G401.6 (cell line): ENCODE results near the gene SQOR.

Source experiments
- FAIRE-seq: peaks from 2 replicates; lab custom pipeline; 2012; peaks lifted over from hg19 to GRCh38; lab: Jason Lieb, UNC

The SQOR gene

GRCh38 chr15:45634432-45635190 is at the start of gene SQOR:
TSS of gene SQOR (plus strand) at chr15:45635029. CDS start at chr15:45658924, 23,895 bp downstream.
- no peak for FAIRE-seq

- FAIRE-seq: no peak
Observed at GRCh38 chr15:45585069-45585791, 49.6 kb upstream of the SQOR start.

GRCh38 chr15:45586125-45586524 is 48.7 kb upstream of the SQOR start:
- FAIRE-seq: no peak

- no peak for FAIRE-seq
Observed at GRCh38 chr15:45586601-45587094, 48.2 kb upstream of the SQOR start.

- peak; percentile 81 for FAIRE-seq
Observed at GRCh38 chr15:45587095-45587862, 47.5 kb upstream of the SQOR start, which contains the start of gene BLOC1S6. TSS of gene BLOC1S6 (plus strand) at chr15:45587379. CDS start at chr15:45587444, 65 bp downstream.

GRCh38 chr15:45587863-45588170 is 47.0 kb upstream of the SQOR start:
- FAIRE-seq: no peak

GRCh38 chr15:45588219-45588875 is 46.5 kb upstream of the SQOR start:
- no peak for FAIRE-seq

- no peak for FAIRE-seq
Observed at GRCh38 chr15:45589256-45589655, 45.6 kb upstream of the SQOR start.

GRCh38 chr15:45594319-45594718 is 40.5 kb upstream of the SQOR start:
- no peak for FAIRE-seq

- no peak for FAIRE-seq
Observed at GRCh38 chr15:45594835-45595530, 39.8 kb upstream of the SQOR start.

GRCh38 chr15:45603881-45604280 is 30.9 kb upstream of the SQOR start:
- no peak for FAIRE-seq

GRCh38 chr15:45604326-45604725 is 30.5 kb upstream of the SQOR start:
- no peak for FAIRE-seq

- no peak for FAIRE-seq
Observed at GRCh38 chr15:45606413-45606812, 28.4 kb upstream of the SQOR start.

- no peak for FAIRE-seq
Observed at GRCh38 chr15:45606841-45607240, 28.0 kb upstream of the SQOR start.

- FAIRE-seq: peak; percentile 93
Observed at GRCh38 chr15:45611305-45611704, 23.5 kb upstream of the SQOR start.

- FAIRE-seq: no peak
Observed at GRCh38 chr15:45612790-45613415, 21.9 kb upstream of the SQOR start.

- FAIRE-seq: no peak
Observed at GRCh38 chr15:45616901-45617323, 17.9 kb upstream of the SQOR start.

- FAIRE-seq: no peak
Observed at GRCh38 chr15:45618813-45619212, 16.0 kb upstream of the SQOR start.

- no peak for FAIRE-seq
Observed at GRCh38 chr15:45628136-45628535, 6.7 kb upstream of the SQOR start.

- FAIRE-seq: no peak
Observed at GRCh38 chr15:45630917-45631691, 3.7 kb upstream of the SQOR start.
